DOHH2 (cell line): ENCODE data around the gene ABHD17B.

Source experiments
- EZH2phosphoT487 ChIP-seq: fragments of 200-600 bp; sonication (generic); IDR thresholded peaks from 2 replicates; pipeline ENCODE4 v1.6.1; 2017; ENCODE audit warnings: borderline replicate concordance, mild to moderate bottlenecking, antibody characterized with exemption, low read length, moderate library complexity, mixed read lengths
- TF ChIP-seq, protein P1 (sequence below): fragments of 200-600 bp; sonication (generic); IDR thresholded peaks from one replicate; pipeline ENCODE4 v1.5.1; 2014; ENCODE audit warnings: antibody characterized with exemption, mild to moderate bottlenecking, low read depth, low read length; ENCODE audit not compliant: poor library complexity, severe bottlenecking

DNA sequence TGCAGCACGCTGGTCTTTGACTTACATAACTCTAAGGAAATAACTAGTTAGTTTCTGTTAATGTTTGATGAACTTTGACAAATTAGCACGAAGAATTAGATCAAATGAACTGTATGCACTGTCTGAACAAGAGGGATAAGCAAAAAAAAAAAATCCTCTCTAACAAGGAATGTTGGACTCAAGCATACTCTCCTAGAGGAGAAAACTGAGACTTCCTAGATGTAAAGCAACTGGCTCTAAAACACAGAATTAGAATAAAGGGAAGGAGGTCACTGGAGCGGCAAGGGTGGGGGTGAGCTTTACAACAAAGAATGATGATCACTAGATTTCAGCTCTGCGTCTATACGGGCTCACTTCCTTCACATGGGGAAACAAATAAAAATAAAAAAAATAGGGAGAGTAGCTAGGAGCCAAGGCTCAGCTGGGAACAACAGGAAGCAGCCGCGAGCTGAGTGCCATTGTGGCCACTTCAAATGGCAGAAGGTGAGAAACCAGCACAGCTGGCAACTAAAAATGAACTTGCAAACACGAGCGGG, 94.0 kb downstream of the ABHD17B start:
- TF ChIP-seq, protein P1, sequence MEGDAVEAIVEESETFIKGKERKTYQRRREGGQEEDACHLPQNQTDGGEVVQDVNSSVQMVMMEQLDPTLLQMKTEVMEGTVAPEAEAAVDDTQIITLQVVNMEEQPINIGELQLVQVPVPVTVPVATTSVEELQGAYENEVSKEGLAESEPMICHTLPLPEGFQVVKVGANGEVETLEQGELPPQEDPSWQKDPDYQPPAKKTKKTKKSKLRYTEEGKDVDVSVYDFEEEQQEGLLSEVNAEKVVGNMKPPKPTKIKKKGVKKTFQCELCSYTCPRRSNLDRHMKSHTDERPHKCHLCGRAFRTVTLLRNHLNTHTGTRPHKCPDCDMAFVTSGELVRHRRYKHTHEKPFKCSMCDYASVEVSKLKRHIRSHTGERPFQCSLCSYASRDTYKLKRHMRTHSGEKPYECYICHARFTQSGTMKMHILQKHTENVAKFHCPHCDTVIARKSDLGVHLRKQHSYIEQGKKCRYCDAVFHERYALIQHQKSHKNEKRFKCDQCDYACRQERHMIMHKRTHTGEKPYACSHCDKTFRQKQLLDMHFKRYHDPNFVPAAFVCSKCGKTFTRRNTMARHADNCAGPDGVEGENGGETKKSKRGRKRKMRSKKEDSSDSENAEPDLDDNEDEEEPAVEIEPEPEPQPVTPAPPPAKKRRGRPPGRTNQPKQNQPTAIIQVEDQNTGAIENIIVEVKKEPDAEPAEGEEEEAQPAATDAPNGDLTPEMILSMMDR, result no peak
- no peak for TF ChIP-seq EZH2phosphoT487
